GM12872 (cell line): ENCODE results near the gene TMBIM6.

Experiments
- CTCF ChIP-seq: IDR thresholded peaks from 3 replicates; pipeline ENCODE4 v1.5.1; 2011; ENCODE audit warnings: low read depth, mild to moderate bottlenecking, low read length, moderate library complexity; ENCODE audit not compliant: insufficient read depth

TMBIM6 gene

GRCh38 chr12:49708851-49709250, 32.5 kb upstream of the TMBIM6 start:
- no peak for TF ChIP-seq CTCF

- TF ChIP-seq CTCF = no peak
Observed at GRCh38 chr12:49716553-49716952, 24.8 kb upstream of the TMBIM6 start.

GRCh38 chr12:49720214-49720613, 21.1 kb upstream of the TMBIM6 start:
- no peak for TF ChIP-seq CTCF

GRCh38 chr12:49728446-49728845, 12.9 kb upstream of the TMBIM6 start:
- TF ChIP-seq CTCF = no peak

- no peak for TF ChIP-seq CTCF
Observed at GRCh38 chr12:49730050-49730449, 11.3 kb upstream of the TMBIM6 start.

GRCh38 chr12:49730568-49731101, 10.7 kb upstream of the TMBIM6 start:
- no peak for TF ChIP-seq CTCF

- no peak for TF ChIP-seq CTCF
Observed at GRCh38 chr12:49733219-49734017, 7.9 kb upstream of the TMBIM6 start.
